HEK293T (cell line): ENCODE measurements around the gene GNA12.

Experiments used
- CTCF ChIA-PET: fragments of 350-600 bp; formaldehyde crosslinking; extraction: SDS; loops from one replicate; lab custom pipeline; 2021; ENCODE audit warnings: antibody characterized with exemption, inconsistent platforms; lab: Yijun Ruan, JAX
- POLR2A ChIA-PET: fragments of 350-600 bp; formaldehyde crosslinking; extraction: SDS; loops from one replicate; lab custom pipeline; 2020; ENCODE audit warnings: antibody characterized with exemption, inconsistent platforms; lab: Yijun Ruan, JAX
- DNase-seq: peaks from one replicate; pipeline ENCODE4 v3.0.0; 2012; ENCODE audit warnings: mixed read lengths; ENCODE audit errors: extremely low spot score
- ARNT ChIP-seq: fragments of 450-650 bp; IDR thresholded peaks from 2 replicates; pipeline ENCODE4 v1.6.1; 2017; ENCODE audit warnings: mild to moderate bottlenecking
- BHLHE40 ChIP-seq: fragments of 450-650 bp; IDR thresholded peaks from 2 replicates; pipeline ENCODE4 v1.6.1; 2016; ENCODE audit warnings: mild to moderate bottlenecking, moderate library complexity, borderline replicate concordance
- CTBP1 ChIP-seq: fragments of 450-650 bp; IDR thresholded peaks from 2 replicates; pipeline ENCODE4 v1.6.1; 2016; ENCODE audit warnings: borderline replicate concordance
- ELF4 ChIP-seq: fragments of 450-650 bp; IDR thresholded peaks from 2 replicates; pipeline ENCODE4 v1.6.1; 2017; ENCODE audit warnings: antibody characterized with exemption
- FOXA1 ChIP-seq: fragments of 450-650 bp; IDR thresholded peaks from 2 replicates; pipeline ENCODE4 v1.6.1; 2016; ENCODE audit warnings: mild to moderate bottlenecking
- FOXK2 ChIP-seq: fragments of 450-650 bp; IDR thresholded peaks from 2 replicates; pipeline ENCODE4 v1.6.1; 2016; ENCODE audit warnings: mild to moderate bottlenecking
- FOXM1 ChIP-seq: fragments of 450-650 bp; IDR thresholded peaks from 2 replicates; pipeline ENCODE4 v1.6.1; 2017; ENCODE audit warnings: mild to moderate bottlenecking, borderline replicate concordance
- HDGF ChIP-seq: fragments of 450-650 bp; IDR thresholded peaks from 2 replicates; pipeline ENCODE4 v1.6.1; 2017; ENCODE audit warnings: antibody characterized with exemption, borderline replicate concordance
- L3MBTL2 ChIP-seq: fragments of 450-650 bp; conservative IDR thresholded peaks from 2 replicates; pipeline ENCODE4 v1.6.1; 2016; ENCODE audit warnings: mild to moderate bottlenecking
- LEF1 ChIP-seq: fragments of 450-650 bp; IDR thresholded peaks from 2 replicates; pipeline ENCODE4 v1.6.1; 2017; ENCODE audit warnings: mild to moderate bottlenecking, borderline replicate concordance
- NFRKB ChIP-seq: fragments of 450-650 bp; IDR thresholded peaks from 2 replicates; pipeline ENCODE4 v1.6.1; 2016; ENCODE audit warnings: mild to moderate bottlenecking, moderate library complexity
- PKNOX1 ChIP-seq: fragments of 450-650 bp; IDR thresholded peaks from 2 replicates; pipeline ENCODE4 v1.6.1; 2016
- SP1 ChIP-seq: fragments of 450-650 bp; IDR thresholded peaks from 2 replicates; pipeline ENCODE4 v1.6.1; 2017
- SUZ12 ChIP-seq: fragments of 450-650 bp; IDR thresholded peaks from 2 replicates; pipeline ENCODE4 v1.6.1; 2016; ENCODE audit warnings: mild to moderate bottlenecking
- TARDBP ChIP-seq: fragments of 450-650 bp; IDR thresholded peaks from 2 replicates; pipeline ENCODE4 v1.6.1; 2016
- ZNF384 ChIP-seq: fragments of 450-650 bp; IDR thresholded peaks from 2 replicates; pipeline ENCODE4 v1.6.1; 2016

The GNA12 gene

DNA sequence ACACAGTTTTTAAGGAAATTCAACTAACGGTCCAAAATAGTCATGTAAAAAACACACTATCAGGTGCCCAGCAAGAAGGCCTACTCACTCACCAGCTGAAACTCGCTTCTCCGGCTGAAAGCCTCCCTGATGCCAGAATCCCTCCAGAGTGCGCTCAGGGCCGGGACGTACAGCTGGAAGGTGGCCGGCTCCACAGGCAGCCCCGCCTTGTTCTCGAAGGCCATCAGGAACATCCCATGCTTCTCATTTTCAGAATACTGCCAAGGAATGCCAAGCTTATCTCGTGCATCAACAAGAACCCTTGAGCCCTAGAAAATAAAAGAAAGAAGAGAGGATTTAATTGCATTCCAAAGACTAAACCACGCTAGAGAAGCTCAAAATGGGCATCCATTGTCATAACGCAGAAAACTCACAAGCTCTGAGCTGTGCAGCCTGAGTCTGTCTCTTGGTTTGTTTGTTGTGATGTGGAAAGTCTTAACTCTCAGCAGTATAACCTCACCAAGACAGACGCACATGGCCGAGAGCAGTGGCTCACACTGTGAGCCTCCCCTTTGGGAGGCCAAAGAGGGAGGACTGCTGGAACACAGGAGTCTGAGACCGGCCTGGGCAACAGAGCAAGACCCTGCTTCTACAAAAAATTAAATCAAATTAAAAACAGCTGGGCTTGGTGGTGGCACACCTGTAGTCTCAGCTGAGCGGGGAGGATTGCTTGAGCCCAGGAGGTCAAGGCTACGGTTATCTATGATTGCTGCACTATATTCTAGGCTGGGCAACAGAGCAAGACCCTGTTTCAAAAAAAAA is 49.1 kb downstream of the GNA12 start:
- DNase-seq = no peak
- ChIA-PET POLR2A (interaction anchor here (1.1 kb wide), 1 partner anchor 10 kb away, joined by 4 read pairs; no protein-coding TSS in a partner anchor), CTCF (interaction anchor here (0.6 to 1.0 kb wide), 3 partner anchors 13 to 114 kb away, joined by 3 to 5 read pairs (median 4); no protein-coding TSS in a partner anchor)
- TF ChIP-seq FOXM1 (no peak), CTBP1 (no peak), FOXK2 (no peak), L3MBTL2 (no peak), BHLHE40 (no peak), HDGF (no peak), SUZ12 (no peak), TARDBP (no peak), LEF1 (no peak), NFRKB (no peak), PKNOX1 (no peak), ELF4 (no peak), ARNT (no peak), FOXA1 (no peak), ZNF384 (no peak), SP1 (no peak)

- no peak for TF ChIP-seq HDGF
- ChIA-PET CTCF (no interaction called here), POLR2A (no interaction called here)
- DNase-seq = no peak
Measured at GRCh38 chr7:2792856-2793487, 51.1 kb downstream of the GNA12 start.

GRCh38 chr7:2792235-2792634 is 51.9 kb downstream of the GNA12 start:
- no peak for DNase-seq
- ChIA-PET CTCF (interaction anchor here (0.8 kb wide), 1 partner anchor 11 kb away, joined by 3 read pairs; no protein-coding TSS in a partner anchor), POLR2A (no interaction called here)
- no peak for TF ChIP-seq CTBP1
- no peak for TF ChIP-seq ARNT
- TF ChIP-seq FOXM1 = no peak
- TF ChIP-seq PKNOX1 = no peak
- no peak for TF ChIP-seq ZNF384
- TF ChIP-seq SP1 = no peak
- TF ChIP-seq L3MBTL2 = no peak
- no peak for TF ChIP-seq FOXK2
- no peak for TF ChIP-seq FOXA1
- no peak for TF ChIP-seq BHLHE40

GRCh38 chr7:2791390-2791789 is 52.7 kb downstream of the GNA12 start:
- POLR2A ChIA-PET = no interaction called here
- DNase-seq = no peak
- CTCF ChIA-PET = interaction anchor here (0.6 kb wide), 1 partner anchor 409 kb away, joined by 3 read pairs; no protein-coding TSS in a partner anchor
- TF ChIP-seq LEF1 (no peak), ARNT (no peak), SP1 (no peak), TARDBP (no peak), ZNF384 (no peak), NFRKB (no peak), FOXM1 (no peak), BHLHE40 (no peak), FOXK2 (no peak), SUZ12 (no peak), ELF4 (no peak), FOXA1 (no peak), L3MBTL2 (no peak), HDGF (no peak), CTBP1 (no peak), PKNOX1 (no peak)

- CTCF ChIA-PET = no interaction called here
- no peak for DNase-seq
- TF ChIP-seq PKNOX1 (no peak), ZNF384 (no peak), TARDBP (no peak), SUZ12 (no peak)
- POLR2A ChIA-PET = no interaction called here
Measured at GRCh38 chr7:2787251-2787951, 56.7 kb downstream of the GNA12 start.
